ENCODE data around the gene SCN4B. TPM values are rescaled to one million over a fixed set of nuclear protein-coding genes. Genes with fewer than 3 reads are reported as not detected.

SCN4B gene
- total and polyA plus RNA-seq, 2 donors (not counting 3 experiments of a cell fraction or from before 2014, with no cell fraction given) = 0.06 to 0.13 TPM

- Histone ChIP-seq H3K4me1 (ENCODE audit: control insufficient read depth, extremely low read depth, insufficient read depth, low read length) (no peaks in the 10 kb centered on the region), H3K27ac (ENCODE audit: insufficient read depth, low read depth, low read length) (no peak overlapping the region), H3K27me3 (ENCODE audit: control insufficient read depth in 2 of 2, insufficient read depth in 2 of 2, low read length in 2 of 2) (peaks cover 5 to 17% of the 10 kb centered on the region in 2 experiments), H4K20me1 (replicated peaks; ENCODE audit: control insufficient read depth, extremely low read depth, insufficient read depth, low read length) (no peaks in the 10 kb centered on the region), H3K36me3 (ENCODE audit: control insufficient read depth in 2 of 2, extremely low read depth in 1 of 2, insufficient read depth in 2 of 2, low read length in 2 of 2) (no peaks in the 10 kb centered on the region), H3K79me2 (ENCODE audit: control insufficient read depth, insufficient read depth, low read length) (no peaks in the 10 kb centered on the region), H3K9me1 (replicated peaks; ENCODE audit: control insufficient read depth, extremely low read depth, insufficient read depth, low read length) (no peaks in the 10 kb centered on the region), H3K4me3 (replicated peaks in 1 of 3; ENCODE audit: insufficient read depth in 1 of 3, low read depth in 1 of 3, low read length in 3 of 3) (no peak overlapping the region), H3K9ac (replicated peaks; ENCODE audit: extremely low read depth, insufficient read depth, low read length) (no peak overlapping the region), H3K9me3 (replicated peaks; ENCODE audit: control insufficient read depth, insufficient read depth, low read length) (no peaks in the 10 kb centered on the region), H3K4me2 (ENCODE audit: insufficient read depth, low read length) (no peak overlapping the region), H2AFZ (ENCODE audit: low read depth, low read length) (no peak overlapping the region)
- BruUV-seq (replicated peaks) = no TSS peak
- POLR2A ChIA-PET = no interaction called here
- CTCF ChIA-PET = no interaction called here
- intact Hi-C loops (cut with micrococcal nuclease) = no loop called here
- dilution Hi-C loops (cut with MboI; ENCODE audit: extremely low pct_ligation_motif_present, low sequenced_read_pairs) = no loop called here
- DNase-seq (ENCODE audit: low read depth, low spot score) = no peak
- FAIRE-seq = no peak
- TF ChIP-seq POLR2A (IDR thresholded peaks at IDR 0.05; ENCODE audit: low read depth, low read length) (no peak), GATA2 (IDR thresholded peaks at IDR 0.05; ENCODE audit: insufficient read depth, insufficient read length, low read depth, low read length) (no peak), EZH2 (IDR thresholded peaks at IDR 0.05; ENCODE audit: borderline replicate concordance, low read depth, low read length, severe bottlenecking) (no peak), MYC (IDR thresholded peaks at IDR 0.05; ENCODE audit: low read depth, low read length) (no peak), MAX (IDR thresholded peaks at IDR 0.05; ENCODE audit: insufficient read depth, insufficient read length) (no peak), JUN (IDR thresholded peaks at IDR 0.05; ENCODE audit: borderline replicate concordance, insufficient read depth, insufficient read length, low read depth) (no peak), FOS (IDR thresholded peaks at IDR 0.05; ENCODE audit: borderline replicate concordance, insufficient read depth, low read length) (no peak), POLR2AphosphoS5 (IDR thresholded peaks at IDR 0.05; ENCODE audit: insufficient read depth, low read depth, low read length) (no peak)
- TF ChIP-seq, protein P1, sequence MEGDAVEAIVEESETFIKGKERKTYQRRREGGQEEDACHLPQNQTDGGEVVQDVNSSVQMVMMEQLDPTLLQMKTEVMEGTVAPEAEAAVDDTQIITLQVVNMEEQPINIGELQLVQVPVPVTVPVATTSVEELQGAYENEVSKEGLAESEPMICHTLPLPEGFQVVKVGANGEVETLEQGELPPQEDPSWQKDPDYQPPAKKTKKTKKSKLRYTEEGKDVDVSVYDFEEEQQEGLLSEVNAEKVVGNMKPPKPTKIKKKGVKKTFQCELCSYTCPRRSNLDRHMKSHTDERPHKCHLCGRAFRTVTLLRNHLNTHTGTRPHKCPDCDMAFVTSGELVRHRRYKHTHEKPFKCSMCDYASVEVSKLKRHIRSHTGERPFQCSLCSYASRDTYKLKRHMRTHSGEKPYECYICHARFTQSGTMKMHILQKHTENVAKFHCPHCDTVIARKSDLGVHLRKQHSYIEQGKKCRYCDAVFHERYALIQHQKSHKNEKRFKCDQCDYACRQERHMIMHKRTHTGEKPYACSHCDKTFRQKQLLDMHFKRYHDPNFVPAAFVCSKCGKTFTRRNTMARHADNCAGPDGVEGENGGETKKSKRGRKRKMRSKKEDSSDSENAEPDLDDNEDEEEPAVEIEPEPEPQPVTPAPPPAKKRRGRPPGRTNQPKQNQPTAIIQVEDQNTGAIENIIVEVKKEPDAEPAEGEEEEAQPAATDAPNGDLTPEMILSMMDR (IDR thresholded peaks at IDR 0.05; ENCODE audit: extremely low read depth in 1 of 2, insufficient read depth in 1 of 2, low read depth in 1 of 2, low read length in 2 of 2) = no peak
These were observed 27.6 kb downstream of the SCN4B start for GRCh38 chr11:118124929-118125535.
